K562 (cell line): ENCODE results near the gene PGAP2. TPM values are rescaled to one million over a fixed set of nuclear protein-coding genes. Genes with fewer than 3 reads are reported as not detected.
A peak's percentile ranks its signal among the peaks of the same experiment; 100 is the strongest.

Experiments used
- CBX5 ChIP-seq: IDR thresholded peaks from 2 replicates; pipeline ENCODE4 v1.6.1; 2014; ENCODE audit warnings: low read depth, borderline replicate concordance
- CCNT2 ChIP-seq: IDR thresholded peaks from 2 replicates; pipeline ENCODE4 v1.6.1; 2011; ENCODE audit warnings: borderline replicate concordance, low read depth, mild to moderate bottlenecking, moderate library complexity, mixed read lengths, low read length; ENCODE audit not compliant: insufficient read length; ENCODE audit errors: extremely low read depth
- CREB3L1 ChIP-seq: fragments of 450-650 bp; IDR thresholded peaks from 2 replicates; pipeline ENCODE4 v1.6.1; 2014; ENCODE audit warnings: low read depth, mild to moderate bottlenecking, moderate library complexity, borderline replicate concordance
- E2F8 ChIP-seq: fragments of 450-650 bp; IDR thresholded peaks from 2 replicates; pipeline ENCODE4 v1.7.1; 2018; ENCODE audit warnings: mild to moderate bottlenecking, low read depth; ENCODE audit not compliant: partially characterized antibody
- EZH2 ChIP-seq: IDR thresholded peaks from 2 replicates; pipeline ENCODE4 v1.6.1; 2012; ENCODE audit warnings: low read depth, mild to moderate bottlenecking, inconsistent platforms, low read length, borderline replicate concordance
- HDAC3 ChIP-seq: fragments of 450-650 bp; IDR thresholded peaks from 2 replicates; pipeline ENCODE4 v1.6.1; 2018; ENCODE audit warnings: borderline replicate concordance, mild to moderate bottlenecking, moderate library complexity; ENCODE audit not compliant: partially characterized antibody
- HNRNPL ChIP-seq: fragments of 200-400 bp; formaldehyde crosslinking; IDR thresholded peaks from 2 replicates; pipeline ENCODE4 v1.6.1; 2017; ENCODE audit warnings: low read depth, mild to moderate bottlenecking, low read length
- JUNB ChIP-seq: fragments of 450-650 bp; formaldehyde crosslinking; conservative IDR thresholded peaks from 2 replicates; pipeline ENCODE4 v1.4.0; 2020; ENCODE audit warnings: mild to moderate bottlenecking
- MAZ ChIP-seq, 2 experiments: fragments of 450-650 bp in 1 of 2; sonication (generic) in 1 of 2; formaldehyde crosslinking; IDR thresholded peaks in 1 of 2; conservative IDR thresholded peaks in 1 of 2; 2 replicates each; pipeline versions ENCODE4 v1.4.0 to v1.5.0; 2020; ENCODE audit warnings: mild to moderate bottlenecking in 1 of 2, missing genetic modification reagents in 1 of 2
- MECOM ChIP-seq: fragments of 250-450 bp; sonication (Bioruptor Pico); IDR thresholded peaks from 2 replicates; pipeline ENCODE4 v1.8.0; 2022; ENCODE audit warnings: inconsistent platforms
- MTA1 ChIP-seq: fragments of 450-650 bp; IDR thresholded peaks from 2 replicates; pipeline ENCODE4 v1.6.1; 2017; ENCODE audit warnings: borderline replicate concordance
- PBX2 ChIP-seq, 2 experiments: IDR thresholded peaks in 1 of 2; conservative IDR thresholded peaks in 1 of 2; 2 replicates each; pipeline ENCODE4 v1.6.1; 2016; ENCODE audit warnings: low read depth in 2 of 2, mild to moderate bottlenecking in 1 of 2, missing compliant biosample characterization in 1 of 2, missing genetic modification characterization in 1 of 2, moderate library complexity in 1 of 2
- POLR2B ChIP-seq: fragments of 450-650 bp; IDR thresholded peaks from 2 replicates; pipeline ENCODE4 v1.6.1; 2018; ENCODE audit warnings: low read depth; ENCODE audit not compliant: partially characterized antibody
- PTBP1 ChIP-seq: fragments of 200-400 bp; formaldehyde crosslinking; IDR thresholded peaks from 2 replicates; pipeline ENCODE4 v1.6.1; 2017; ENCODE audit warnings: low read depth, low read length
- RBBP5 ChIP-seq: fragments of 200-600 bp; sonication (generic); IDR thresholded peaks from 2 replicates; pipeline ENCODE4 v1.6.1; 2012; ENCODE audit warnings: borderline replicate concordance, mild to moderate bottlenecking, low read length, control low read depth, inconsistent platforms; ENCODE audit not compliant: insufficient read depth, poor library complexity, severe bottlenecking
- RNF2 ChIP-seq: sonication (generic); IDR thresholded peaks from 2 replicates; pipeline ENCODE4 v1.6.1; 2016
- TAF7 ChIP-seq: fragments of 450-650 bp; IDR thresholded peaks from 2 replicates; pipeline ENCODE4 v1.6.1; 2016; ENCODE audit warnings: missing genetic modification characterization, missing compliant biosample characterization
- XRCC4 ChIP-seq: IDR thresholded peaks from one replicate; pipeline ENCODE4 v1.6.1; 2011; ENCODE audit not compliant: insufficient read depth, insufficient read length; ENCODE audit errors: extremely low read depth
- ZNF134 ChIP-seq: fragments of 250-450 bp; sonication (Bioruptor Pico); conservative IDR thresholded peaks from 2 replicates; pipeline ENCODE4 v1.4.0; 2020
- ZNF696 ChIP-seq: fragments of 250-450 bp; sonication (Bioruptor Pico); conservative IDR thresholded peaks from 2 replicates; pipeline ENCODE4 v1.4.0; 2020; ENCODE audit warnings: mild to moderate bottlenecking, moderate library complexity
- polyA plus RNA-seq, 8 experiments: library from polyadenylated mRNA; depleted of rRNA in 4 of 8; stranded (reverse) in 5 of 8; unstranded in 3 of 8; fragments of >200 nt; fragmentation: Nextera tagmentation in 2 of 8; fragmentation: Illumina TruSeq in 1 of 8; extraction: Ambion mirVana in 2 of 8; extraction: Trizol in 1 of 8; gene quantifications; 2 replicates each; pipeline versions ENCODE4 v1.2.1 to v1.2.3, GENCODE V29; 2011 to 2014; ENCODE audit warnings: inconsistent platforms in 1 of 8, missing spikeins in 1 of 8
- total RNA-seq, 7 experiments: library from RNA; depleted of rRNA in 6 of 7; stranded (reverse); fragments of >200 nt in 6 of 7; fragmentation: Illumina TruSeq in 2 of 7; extraction: Trizol in 2 of 7; gene quantifications; 2 replicates each; pipeline versions ENCODE4 v1.2.1 to v1.2.3, GENCODE V29; 2011 to 2021; ENCODE audit warnings: low replicate concordance in 1 of 7

The PGAP2 gene
- total and polyA plus RNA-seq, 9 of the 15 experiments (the other 6 are each of a cell fraction or from before 2014, with no cell fraction given), result 17.9 to 47.2 (median 33.7) TPM

GRCh38 chr11:3841426-3842350, 33.3 kb downstream of the PGAP2 start (continued):
- no peak for TF ChIP-seq POLR2B
- TF ChIP-seq ZNF696 (CRISPR knock-in tag), result no peak
- TF ChIP-seq XRCC4, result no peak
- no peak for TF ChIP-seq PTBP1
- TF ChIP-seq CCNT2, result no peak
- TF ChIP-seq JUNB (CRISPR knock-in tag), result no peak
- 0 out of 2 replicates have a peak, but pooled peaks have one; percentile 15 for TF ChIP-seq HNRNPL
- no peak for TF ChIP-seq TAF7 (tag)
- no peak for TF ChIP-seq E2F8
- no peak for TF ChIP-seq ZNF134 (CRISPR knock-in tag)
- TF ChIP-seq CBX5, result 0 out of 2 replicates have a peak, but pooled peaks have one; percentile 70
- peak; percentile 81 to 90 for TF ChIP-seq MAZ (CRISPR knock-in tag; conservative IDR thresholded peaks at IDR 0.05 in 1 of 2, IDR thresholded peaks at IDR 0.05 in 1 of 2)
- no peak for TF ChIP-seq MTA1
- no peak for TF ChIP-seq HDAC3
- TF ChIP-seq RNF2, result 0 out of 2 replicates have a peak, but pooled peaks have one; percentile 38
- no peak; the same call in 1 of the 2 replicates for TF ChIP-seq MECOM
- no peak for TF ChIP-seq RBBP5
- no peak for TF ChIP-seq EZH2
- TF ChIP-seq PBX2 (CRISPR knock-in tag; IDR thresholded peaks at IDR 0.05; ENCODE audit: low read depth), result no peak
- no peak for TF ChIP-seq PBX2 (tag; conservative IDR thresholded peaks at IDR 0.05; ENCODE audit: low read depth)
- TF ChIP-seq CREB3L1, result peak; percentile 33; the same call in 1 of the 2 replicates
